Dermis blood vessel endothelial cell (primary cell): Measurements from ENCODE around the gene PLCXD1. TPM values are rescaled to one million over a fixed set of nuclear protein-coding genes. Genes with fewer than 3 reads are reported as not detected.
"Not testable (repeated sequence)": the region's sequence is repeated elsewhere in the genome, so short reads cannot be mapped to it uniquely, and the experiment has no call there.

ENCODE experiments used
- DNase-seq: peaks from one replicate; pipeline ENCODE4 v3.0.0; 2010
- total RNA-seq: library from RNA; depleted of rRNA; stranded (reverse); fragments of >200 nt; gene quantifications from 2 replicates; pipeline ENCODE4 v1.2.3, GENCODE V29; 2014

PLCXD1 gene
- total RNA-seq, 1 donor from 2014 or later, result 5.1 TPM

- no peak for DNase-seq
Measured at GRCh38 chrX:334971-335757, 54.0 kb downstream of the PLCXD1 start.

DNA sequence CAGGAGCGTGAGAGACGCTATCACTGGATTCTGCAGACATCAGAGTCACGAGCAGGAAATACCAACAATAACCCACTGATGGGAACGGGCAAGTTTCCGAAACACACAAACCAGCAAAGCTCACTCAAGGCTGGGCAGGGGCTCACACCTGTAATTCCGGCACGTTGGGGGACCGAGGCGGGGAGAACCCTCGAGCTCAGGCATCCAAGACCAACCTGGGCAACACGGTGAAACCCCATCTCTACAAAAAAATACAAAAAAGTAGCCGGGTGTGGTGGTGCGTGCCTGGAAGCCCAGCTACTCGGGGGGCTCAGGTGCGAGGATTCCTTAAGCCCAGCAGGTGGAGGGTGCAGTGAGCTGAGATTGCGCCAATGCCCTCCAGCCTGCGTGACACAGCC lies 54.6 kb downstream of the PLCXD1 start:
- no peak for DNase-seq

- no peak for DNase-seq
Measured at GRCh38 chrX:336227-336626, 55.0 kb downstream of the PLCXD1 start.

DNA sequence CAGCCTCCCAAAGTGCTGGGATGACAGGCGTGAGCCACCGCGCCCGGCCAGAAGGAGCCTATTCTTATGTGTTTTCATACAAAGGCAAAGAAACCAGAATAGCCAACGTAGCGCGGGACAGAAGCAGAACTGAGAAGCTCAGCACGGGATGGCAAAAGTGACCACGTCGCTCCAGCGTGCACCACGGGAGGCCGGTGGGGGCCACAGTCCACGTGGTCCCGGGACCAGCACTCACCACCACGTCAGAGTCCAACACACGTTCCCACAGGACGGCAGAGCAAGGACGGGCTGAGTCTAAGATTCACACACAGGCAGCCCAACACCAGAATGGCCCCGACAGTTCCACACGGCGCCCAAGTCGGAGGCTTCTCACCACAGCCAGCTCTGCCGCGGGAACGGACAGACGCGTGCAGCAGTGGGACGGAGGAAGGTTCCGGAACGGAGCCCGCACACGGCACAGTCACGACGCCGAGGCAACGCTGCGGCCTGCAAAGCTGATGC lies 56.2 kb downstream of the PLCXD1 start:
- no peak for DNase-seq

- DNase-seq, result no peak
Measured at GRCh38 chrX:338281-338835, 57.2 kb downstream of the PLCXD1 start.

DNA sequence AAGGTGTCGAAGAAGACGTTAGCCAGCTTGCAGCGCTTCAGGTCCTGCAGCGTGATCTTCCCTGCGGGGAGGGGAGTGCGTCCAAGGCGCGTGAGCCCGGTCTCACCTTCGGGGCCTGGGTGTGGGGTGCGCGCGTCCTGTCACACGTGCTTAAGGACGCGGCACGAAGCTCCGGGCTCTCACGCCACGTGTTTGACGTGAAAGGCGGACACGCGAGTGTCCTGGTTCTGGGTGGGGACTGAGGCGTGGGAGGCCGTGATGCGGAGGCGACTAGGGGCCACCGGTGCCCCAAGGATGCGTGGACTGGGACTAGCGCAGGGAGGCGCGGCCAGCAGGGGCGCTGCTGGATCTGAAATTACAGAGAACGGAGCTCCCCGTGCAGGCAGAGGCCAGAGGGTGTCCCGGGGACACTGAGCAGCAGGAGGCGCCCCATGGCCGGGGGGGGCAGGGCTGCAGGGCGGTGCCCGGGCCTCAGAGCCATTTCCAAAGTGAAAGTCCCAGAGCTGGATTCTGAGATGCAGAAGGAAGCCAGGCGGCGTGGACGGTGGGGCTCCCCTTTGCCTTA lies 57.7 kb downstream of the PLCXD1 start:
- no peak for DNase-seq

DNA sequence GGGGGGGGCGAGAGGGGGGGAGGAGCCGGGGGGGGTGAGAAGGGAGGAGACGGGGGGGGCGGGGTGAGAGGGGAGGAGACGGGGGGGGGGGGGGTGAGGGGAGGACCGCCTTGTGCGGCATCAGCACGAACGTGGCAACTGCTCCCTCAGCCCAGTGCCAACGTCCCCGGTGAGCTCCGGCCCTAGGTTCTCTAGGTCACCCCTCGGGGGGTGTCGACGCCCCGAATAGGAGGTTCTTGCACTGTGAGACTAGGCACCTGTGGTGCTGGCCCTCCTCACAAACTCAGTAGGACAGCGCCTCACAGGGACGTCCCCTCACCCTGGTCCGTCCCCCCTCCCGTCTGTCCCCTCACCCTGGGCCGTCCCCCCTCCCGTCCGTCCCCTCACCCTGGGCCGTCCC lies 58.9 kb downstream of the PLCXD1 start:
- DNase-seq, result no peak

GRCh38 chrX:340641-341423 lies 59.7 kb downstream of the PLCXD1 start:
- no peak for DNase-seq

GRCh38 chrX:341541-342101 lies 60.4 kb downstream of the PLCXD1 start:
- no peak for DNase-seq

- no peak for DNase-seq
Measured at GRCh38 chrX:344371-344901, 63.3 kb downstream of the PLCXD1 start.

GRCh38 chrX:345020-345925 lies 64.1 kb downstream of the PLCXD1 start:
- no peak for DNase-seq

DNA sequence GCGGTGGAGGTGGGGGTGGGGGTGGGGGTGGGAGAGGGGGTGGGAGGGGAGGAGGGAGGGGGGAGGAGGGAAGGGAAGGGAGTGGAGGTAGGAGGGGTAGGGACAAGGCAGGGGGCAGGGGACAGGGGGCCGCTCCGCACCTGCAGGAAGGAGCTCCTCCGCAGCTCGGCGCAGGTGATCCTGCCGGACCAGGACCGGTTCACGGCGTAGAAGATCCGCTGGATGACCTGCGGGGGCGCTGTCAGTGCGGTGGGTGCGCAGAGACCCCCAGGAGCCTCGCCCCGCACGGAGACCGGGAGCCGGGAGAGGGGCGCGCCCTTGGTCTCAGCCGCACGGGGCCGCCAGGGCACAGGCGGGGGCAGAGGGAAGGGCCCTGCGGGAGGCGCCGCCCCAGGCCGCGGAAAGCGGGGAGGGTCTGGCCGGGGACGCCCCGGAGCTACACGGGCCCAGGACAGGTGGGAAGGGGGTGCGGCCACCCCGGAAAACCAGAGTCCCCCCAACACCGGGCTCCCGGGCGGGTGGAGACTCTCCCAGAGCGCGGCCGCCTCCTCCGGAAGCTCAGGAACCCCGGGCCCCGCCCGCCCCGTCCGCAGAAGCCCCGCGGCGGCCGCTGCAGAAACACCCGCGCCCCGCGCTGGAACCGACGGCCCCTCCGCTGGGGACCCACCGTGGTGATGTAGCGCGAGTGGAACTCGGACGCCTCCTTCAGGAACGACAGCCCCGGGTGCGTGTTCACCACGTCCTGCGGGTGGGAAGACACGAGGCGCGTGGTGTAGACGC lies 65.0 kb downstream of the PLCXD1 start:
- no peak for DNase-seq

GRCh38 chrX:347351-348117 lies 66.4 kb downstream of the PLCXD1 start:
- DNase-seq, result no peak

DNA sequence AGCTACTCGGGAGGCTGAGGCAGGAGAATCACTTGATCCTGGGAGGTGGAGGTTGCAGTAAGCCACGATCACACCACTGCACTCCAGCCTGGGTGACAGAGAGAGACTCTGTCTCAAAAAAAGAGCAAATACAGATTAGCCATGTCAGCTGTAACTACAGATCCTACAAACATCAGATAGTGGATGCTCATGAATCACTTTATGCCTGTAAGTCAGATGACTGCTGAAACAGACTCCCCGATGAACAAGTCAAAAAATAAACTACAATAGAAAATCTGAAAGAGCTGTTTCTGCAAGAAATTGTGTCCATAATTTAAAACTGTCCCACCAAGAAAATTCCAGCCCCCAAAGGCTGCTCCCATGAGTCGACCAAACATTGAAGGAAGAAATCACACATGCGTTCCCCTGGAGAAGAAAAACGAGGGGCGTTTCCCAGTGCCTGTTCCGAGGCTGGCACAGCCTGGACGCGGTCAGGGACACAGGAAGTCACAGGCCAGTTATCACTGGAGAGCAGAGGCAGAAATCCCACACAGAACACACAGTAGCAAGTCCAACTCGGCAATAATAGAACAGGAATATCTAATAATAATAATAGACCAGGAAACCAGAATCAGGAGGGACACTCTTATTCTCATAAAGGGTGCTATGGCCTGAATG lies 67.4 kb downstream of the PLCXD1 start:
- peak; percentile 13 for DNase-seq

GRCh38 chrX:349196-349595 lies 68.0 kb downstream of the PLCXD1 start:
- DNase-seq, result peak; percentile 51

DNA sequence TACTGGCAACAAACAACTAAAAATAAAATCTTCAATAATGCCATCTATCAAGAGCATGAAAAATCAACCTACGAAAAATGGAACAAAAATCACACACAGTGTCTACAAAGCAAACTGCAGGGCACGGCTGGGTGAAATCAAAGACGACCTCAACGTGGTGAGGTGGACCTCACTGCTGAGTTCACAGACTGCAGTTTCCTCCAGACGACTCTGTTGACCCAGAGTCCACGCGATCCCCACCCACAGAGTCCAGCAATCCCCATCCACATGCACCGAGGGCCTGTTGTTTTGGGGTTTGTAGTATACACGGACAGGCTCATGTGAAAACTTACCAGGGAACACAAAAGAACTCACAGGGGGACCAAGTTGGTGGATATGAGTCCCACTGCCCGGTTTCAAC lies 68.5 kb downstream of the PLCXD1 start:
- no peak for DNase-seq

DNA sequence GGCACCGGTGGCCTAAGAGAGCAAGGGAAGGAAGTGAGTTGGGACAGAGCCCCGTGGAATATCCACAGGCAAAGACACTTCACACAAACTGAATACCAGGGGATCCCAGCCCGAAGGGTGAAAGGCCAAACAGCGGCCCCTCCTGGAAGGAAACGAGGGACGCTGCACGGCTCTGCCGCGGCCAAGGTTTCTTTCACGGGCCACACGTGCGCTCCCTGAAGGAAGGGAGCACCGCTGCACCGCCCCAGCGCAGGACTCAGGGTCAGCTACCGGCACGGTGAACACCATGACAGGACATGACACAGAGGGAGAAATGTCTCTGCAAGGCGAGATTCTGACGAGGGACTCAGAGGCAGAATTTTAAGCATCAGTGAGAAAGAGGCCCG lies 69.0 kb downstream of the PLCXD1 start:
- peak; percentile 10 for DNase-seq

- no peak for DNase-seq
Measured at GRCh38 chrX:350534-351323, 69.5 kb downstream of the PLCXD1 start.

- DNase-seq, result not testable (repeated sequence)
Measured at GRCh38 chrX:351324-351641, 70.1 kb downstream of the PLCXD1 start.
